SK-N-SH treated with all-trans-retinoic acid at 6 μM for 48 hours (cell line): Measurements from ENCODE around the gene KIRREL3.
"Not testable (repeated sequence)": the region's sequence is repeated elsewhere in the genome, so short reads cannot be mapped to it uniquely, and the experiment has no call there.

Experiments
- RARB ChIP-seq: fragments of 250-450 bp; sonication (Bioruptor Pico); IDR thresholded peaks from 2 replicates; pipeline ENCODE4 v1.8.0; 2021; ENCODE audit warnings: mild to moderate bottlenecking, moderate library complexity
- TOX ChIP-seq: fragments of 250-450 bp; sonication (Bioruptor Pico); IDR thresholded peaks from 2 replicates; pipeline ENCODE4 v1.8.0; 2021; ENCODE audit warnings: mild to moderate bottlenecking, moderate library complexity, borderline replicate concordance
- ZFP3 ChIP-seq: fragments of 250-450 bp; sonication (Bioruptor Pico); IDR thresholded peaks from 2 replicates; pipeline ENCODE4 v1.5.0; 2020; ENCODE audit warnings: mild to moderate bottlenecking, moderate library complexity
- ZFP30 ChIP-seq: fragments of 450-650 bp; formaldehyde crosslinking; IDR thresholded peaks from 2 replicates; pipeline ENCODE4 v1.5.0; 2022; ENCODE audit warnings: mild to moderate bottlenecking, moderate library complexity
- ZNF565 ChIP-seq: fragments of 450-650 bp; formaldehyde crosslinking; conservative IDR thresholded peaks from 2 replicates; pipeline ENCODE4 v1.5.0; 2020; ENCODE audit warnings: low read depth, mild to moderate bottlenecking, moderate library complexity
- ZNF8 ChIP-seq: fragments of 450-650 bp; formaldehyde crosslinking; IDR thresholded peaks from 2 replicates; pipeline ENCODE4 v1.5.0; 2020; ENCODE audit warnings: mild to moderate bottlenecking, moderate library complexity
- TF ChIP-seq, protein P1 (sequence below): fragments of 250-450 bp; sonication (Bioruptor Pico); IDR thresholded peaks from 2 replicates; pipeline ENCODE4 v1.8.0; 2020; ENCODE audit warnings: mild to moderate bottlenecking, moderate library complexity, borderline replicate concordance
- TF ChIP-seq, protein P2 (sequence below): fragments of 250-450 bp; sonication (Bioruptor Pico); IDR thresholded peaks from 2 replicates; pipeline ENCODE4 v1.5.1; 2021; ENCODE audit warnings: mild to moderate bottlenecking, moderate library complexity

DNA sequence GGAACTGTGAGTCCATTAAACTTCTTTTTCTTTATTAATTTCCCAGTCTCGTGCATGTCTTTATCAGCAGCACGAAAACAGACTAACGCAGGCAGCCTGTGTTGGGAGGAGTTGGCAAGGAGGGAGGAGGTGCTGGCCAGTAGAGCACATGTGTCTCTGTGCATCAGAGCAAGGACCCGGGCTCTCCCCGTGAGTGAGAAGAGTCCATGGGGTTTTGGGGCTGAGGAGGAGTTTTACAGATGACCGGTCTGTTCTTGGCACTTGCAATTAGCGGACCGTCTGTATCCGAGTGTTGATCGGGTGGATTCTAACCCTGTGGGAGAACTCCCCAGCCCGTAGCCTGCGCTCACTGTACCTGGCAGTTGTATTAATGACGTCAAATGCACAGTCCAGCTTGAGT is 604.8 kb downstream of the KIRREL3 start:
- TF ChIP-seq, protein P1, sequence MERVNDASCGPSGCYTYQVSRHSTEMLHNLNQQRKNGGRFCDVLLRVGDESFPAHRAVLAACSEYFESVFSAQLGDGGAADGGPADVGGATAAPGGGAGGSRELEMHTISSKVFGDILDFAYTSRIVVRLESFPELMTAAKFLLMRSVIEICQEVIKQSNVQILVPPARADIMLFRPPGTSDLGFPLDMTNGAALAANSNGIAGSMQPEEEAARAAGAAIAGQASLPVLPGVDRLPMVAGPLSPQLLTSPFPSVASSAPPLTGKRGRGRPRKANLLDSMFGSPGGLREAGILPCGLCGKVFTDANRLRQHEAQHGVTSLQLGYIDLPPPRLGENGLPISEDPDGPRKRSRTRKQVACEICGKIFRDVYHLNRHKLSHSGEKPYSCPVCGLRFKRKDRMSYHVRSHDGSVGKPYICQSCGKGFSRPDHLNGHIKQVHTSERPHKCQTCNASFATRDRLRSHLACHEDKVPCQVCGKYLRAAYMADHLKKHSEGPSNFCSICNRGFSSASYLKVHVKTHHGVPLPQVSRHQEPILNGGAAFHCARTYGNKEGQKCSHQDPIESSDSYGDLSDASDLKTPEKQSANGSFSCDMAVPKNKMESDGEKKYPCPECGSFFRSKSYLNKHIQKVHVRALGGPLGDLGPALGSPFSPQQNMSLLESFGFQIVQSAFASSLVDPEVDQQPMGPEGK (CRISPR knock-in tag), result not testable (repeated sequence)
- not testable (repeated sequence) for TF ChIP-seq ZFP30, RARB, ZFP3, ZNF565, TOX, ZNF8 (CRISPR knock-in tag)
- TF ChIP-seq, protein P2, sequence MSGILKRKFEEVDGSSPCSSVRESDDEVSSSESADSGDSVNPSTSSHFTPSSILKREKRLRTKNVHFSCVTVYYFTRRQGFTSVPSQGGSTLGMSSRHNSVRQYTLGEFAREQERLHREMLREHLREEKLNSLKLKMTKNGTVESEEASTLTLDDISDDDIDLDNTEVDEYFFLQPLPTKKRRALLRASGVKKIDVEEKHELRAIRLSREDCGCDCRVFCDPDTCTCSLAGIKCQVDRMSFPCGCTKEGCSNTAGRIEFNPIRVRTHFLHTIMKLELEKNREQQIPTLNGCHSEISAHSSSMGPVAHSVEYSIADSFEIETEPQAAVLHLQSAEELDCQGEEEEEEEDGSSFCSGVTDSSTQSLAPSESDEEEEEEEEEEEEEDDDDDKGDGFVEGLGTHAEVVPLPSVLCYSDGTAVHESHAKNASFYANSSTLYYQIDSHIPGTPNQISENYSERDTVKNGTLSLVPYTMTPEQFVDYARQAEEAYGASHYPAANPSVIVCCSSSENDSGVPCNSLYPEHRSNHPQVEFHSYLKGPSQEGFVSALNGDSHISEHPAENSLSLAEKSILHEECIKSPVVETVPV (CRISPR knock-in tag), result not testable (repeated sequence)
